Measurements from ENCODE around the gene IL20RA.

GRCh38 chr6:137040393-137040792 lies 4.4 kb downstream of the IL20RA start:
- TF ChIP-seq RNF2 (IDR thresholded peaks at IDR 0.05; ENCODE audit: borderline replicate concordance, low read depth, low read length, missing control alignments, poor library complexity, severe bottlenecking) (no peak), POLR2A (IDR thresholded peaks at IDR 0.05; ENCODE audit: control extremely low read depth in 1 of 2, low read depth in 2 of 2, low read length in 2 of 2) (no peak), CBX8 (IDR thresholded peaks at IDR 0.05; ENCODE audit: borderline replicate concordance, low read depth, low read length) (no peak), KDM5A (IDR thresholded peaks at IDR 0.05; ENCODE audit: low read length) (no peak), CTCF (IDR thresholded peaks at IDR 0.05; ENCODE audit: control extremely low read depth in 1 of 3, insufficient read depth in 1 of 3, low read depth in 1 of 3, low read length in 3 of 3) (no peak), E2F6 (IDR thresholded peaks at IDR 0.05) (no peak), EP300 (IDR thresholded peaks at IDR 0.05; ENCODE audit: borderline replicate concordance in 1 of 2, low read depth in 2 of 2, low read length in 2 of 2) (no peak), ZNF274 (IDR thresholded peaks at IDR 0.05; ENCODE audit: borderline replicate concordance, extremely low read depth, low read length) (no peak), EZH2 (IDR thresholded peaks at IDR 0.05; ENCODE audit: low read depth, low read length, severe bottlenecking) (no peak), TEAD4 (IDR thresholded peaks at IDR 0.05; ENCODE audit: low read depth, low read length) (no peak)
